Vagina (tissue), 2 donors: ENCODE measurements around the gene AKAP7. TPM values are rescaled to one million over a fixed set of nuclear protein-coding genes. Genes with fewer than 3 reads are reported as not detected.

ENCODE experiments used
- DNase-seq, 2 donors: peaks; one replicate each; pipeline ENCODE4 v3.0.0-alpha.2; 2017; ENCODE audit errors: extremely low spot score in 2 of 2
- H3K27ac ChIP-seq: fragments of 200-600 bp; sonication (generic); one replicate; pipeline ENCODE4 v1.5.1; 2019
- H3K27me3 ChIP-seq: fragments of 200-600 bp; sonication (generic); one replicate; pipeline ENCODE4 v1.5.1; 2019
- H3K36me3 ChIP-seq, 2 donors: fragments of 200-600 bp; sonication (generic); one replicate each; pipeline ENCODE4 v1.5.1; 2017 to 2019
- H3K4me1 ChIP-seq: fragments of 200-600 bp; sonication (generic); one replicate; pipeline ENCODE4 v1.5.1; 2019
- H3K4me3 ChIP-seq, 2 donors: fragments of 200-600 bp; sonication (generic); 1 replicate in 1 of 2; 2 replicates in 1 of 2; pipeline ENCODE4 v1.5.1; 2016 to 2019
- H3K9me3 ChIP-seq: fragments of 200-600 bp; sonication (generic); one replicate; pipeline ENCODE4 v1.5.1; 2019
- CTCF ChIP-seq, 3 experiments: fragments of 450-650 bp in 2 of 3; fragments of 200-600 bp in 1 of 3; sonication (generic) in 1 of 3; IDR thresholded peaks; one replicate each; pipeline ENCODE4 v1.5.1; 2017 to 2019; ENCODE audit warnings: antibody characterized with exemption in 3 of 3, mild to moderate bottlenecking in 2 of 3, moderate library complexity in 2 of 3
- POLR2A ChIP-seq, 2 donors: fragments of 450-650 bp; IDR thresholded peaks; one replicate each; pipeline ENCODE4 v1.6.1; 2017; ENCODE audit warnings: antibody characterized with exemption in 2 of 2, mild to moderate bottlenecking in 2 of 2, moderate library complexity in 2 of 2
- POLR2AphosphoS5 ChIP-seq, 2 donors: sonication (generic); formaldehyde crosslinking; IDR thresholded peaks; one replicate each; pipeline ENCODE4 v1.9.0; 2017; ENCODE audit warnings: antibody characterized with exemption in 2 of 2, mild to moderate bottlenecking in 2 of 2, low read depth in 1 of 2; ENCODE audit not compliant: insufficient read depth in 1 of 2
- intact Hi-C: fragments of 100-400 bp; cut with DNase I; formaldehyde crosslinking; loops from one replicate; pipeline ENCODE4 v1.15.1; 2023
- total RNA-seq: library from RNA; depleted of rRNA; stranded (reverse); fragments of >200 nt; gene quantifications from one replicate; pipeline ENCODE4 v1.2.3, GENCODE V29; 2016

AKAP7 gene
- total RNA-seq, 1 donor from 2014 or later = 6.4 TPM

GRCh38 chr6:131205481-131206244 lies 70.4 kb downstream of the AKAP7 start:
- H3K9me3 ChIP-seq = no peaks in the 10 kb centered on the region
- intact Hi-C loops = no loop called here
- H3K36me3 ChIP-seq = no peaks in the 10 kb centered on the region
- no peak for DNase-seq
- no peak overlapping the region for H3K27ac ChIP-seq
- no peak overlapping the region for H3K4me3 ChIP-seq
- no peak for TF ChIP-seq POLR2A (IDR thresholded peaks at IDR 0.05)
- no peak for TF ChIP-seq CTCF (IDR thresholded peaks at IDR 0.05)
- no peaks in the 10 kb centered on the region for H3K4me1 ChIP-seq
- H3K27me3 ChIP-seq = no peaks in the 10 kb centered on the region

GRCh38 chr6:131206463-131207251 lies 71.4 kb downstream of the AKAP7 start:
- TF ChIP-seq CTCF (IDR thresholded peaks at IDR 0.05) = no peak
- TF ChIP-seq POLR2AphosphoS5 (IDR thresholded peaks at IDR 0.05; ENCODE audit: insufficient read depth in 1 of 2, low read depth in 1 of 2) = no peak
- no peak for TF ChIP-seq POLR2A (IDR thresholded peaks at IDR 0.05)
- H3K9me3 ChIP-seq = no peaks in the 10 kb centered on the region
- no peak overlapping the region for H3K4me3 ChIP-seq
- H3K27me3 ChIP-seq = no peaks in the 10 kb centered on the region
- H3K36me3 ChIP-seq = no peaks in the 10 kb centered on the region
- no peak overlapping the region for H3K27ac ChIP-seq
- intact Hi-C loops = no loop called here
- H3K4me1 ChIP-seq = no peaks in the 10 kb centered on the region
- DNase-seq = no peak

GRCh38 chr6:131208787-131209186 lies 73.5 kb downstream of the AKAP7 start:
- intact Hi-C loops = no loop called here
- no peak overlapping the region for H3K27ac ChIP-seq
- no peak overlapping the region for H3K4me3 ChIP-seq
- H3K36me3 ChIP-seq = no peaks in the 10 kb centered on the region
- no peaks in the 10 kb centered on the region for H3K27me3 ChIP-seq
- no peak for DNase-seq
- H3K4me1 ChIP-seq = no peaks in the 10 kb centered on the region
- TF ChIP-seq POLR2AphosphoS5 (IDR thresholded peaks at IDR 0.05; ENCODE audit: insufficient read depth in 1 of 2, low read depth in 1 of 2) (no peak), CTCF (IDR thresholded peaks at IDR 0.05) (no peak), POLR2A (IDR thresholded peaks at IDR 0.05) (no peak)
- H3K9me3 ChIP-seq = no peaks in the 10 kb centered on the region

GRCh38 chr6:131210469-131210868 lies 75.2 kb downstream of the AKAP7 start:
- H3K27me3 ChIP-seq = no peaks in the 10 kb centered on the region
- no peak overlapping the region for H3K27ac ChIP-seq
- no peak for TF ChIP-seq CTCF (IDR thresholded peaks at IDR 0.05)
- no peaks in the 10 kb centered on the region for H3K36me3 ChIP-seq
- intact Hi-C loops = no loop called here
- H3K9me3 ChIP-seq = no peaks in the 10 kb centered on the region
- no peaks in the 10 kb centered on the region for H3K4me1 ChIP-seq
- no peak for DNase-seq
- no peak overlapping the region for H3K4me3 ChIP-seq

GRCh38 chr6:131212024-131212423 lies 76.8 kb downstream of the AKAP7 start:
- Histone ChIP-seq H3K9me3 (no peaks in the 10 kb centered on the region), H3K4me1 (no peaks in the 10 kb centered on the region), H3K27me3 (no peaks in the 10 kb centered on the region), H3K4me3 (no peak overlapping the region), H3K27ac (no peak overlapping the region), H3K36me3 (no peaks in the 10 kb centered on the region)
- intact Hi-C loops = no loop called here
- no peak for TF ChIP-seq CTCF (IDR thresholded peaks at IDR 0.05)
- no peak for DNase-seq
